Measurements from ENCODE around the gene NAV1.

- TF ChIP-seq CTCF (IDR thresholded peaks at IDR 0.05; ENCODE audit: low read depth, low read length, missing input control), result no peak
- no peak for TF ChIP-seq EGR1 (IDR thresholded peaks at IDR 0.05; ENCODE audit: low read depth in 2 of 2)
- no peak for TF ChIP-seq REST (IDR thresholded peaks at IDR 0.05)
- no peak for TF ChIP-seq ZBTB33 (IDR thresholded peaks at IDR 0.05)
- TF ChIP-seq ATF3 (IDR thresholded peaks at IDR 0.05), result no peak
- no peak for TF ChIP-seq MAX (IDR thresholded peaks at IDR 0.05)
These were observed 29.3 kb downstream of the NAV1 start for GRCh38 chr1:201568265-201568664.
